Left lung (tissue), 10 donors: Measurements from ENCODE around the gene SLC24A4. TPM values are rescaled to one million over a fixed set of nuclear protein-coding genes. Genes with fewer than 3 reads are reported as not detected.

ENCODE experiments used
- ATAC-seq: fragments of 200-7000 bp; cut with Tn5 transposase; one replicate; pipeline ENCODE4 v1.9.1; 2020; ENCODE audit warnings: moderate library complexity
- DNase-seq, 4 donors: peaks; one replicate each; pipeline ENCODE4 v3.0.0-alpha.2; 2013 to 2020
- H3K27ac ChIP-seq, 2 donors: fragments of 200-600 bp; sonication (generic) in 1 of 2; one replicate each; pipeline versions ENCODE4 v1.5.0 to v1.8.0; 2020 to 2021
- H3K27me3 ChIP-seq, 2 donors: fragments of 200-600 bp; sonication (generic) in 1 of 2; one replicate each; pipeline versions ENCODE4 v1.5.0 to v1.8.0; 2020 to 2021
- H3K36me3 ChIP-seq, 2 donors: fragments of 200-600 bp; sonication (generic) in 1 of 2; one replicate each; pipeline versions ENCODE4 v1.5.0 to v1.8.0; 2020 to 2021
- H3K4me1 ChIP-seq, 2 donors: fragments of 200-600 bp; one replicate each; pipeline ENCODE4 v1.8.0; 2021
- H3K4me3 ChIP-seq, 2 donors: fragments of 200-600 bp; sonication (generic) in 1 of 2; one replicate each; pipeline versions ENCODE4 v1.5.0 to v1.8.0; 2020 to 2021; ENCODE audit warnings: mild to moderate bottlenecking in 1 of 2
- H3K9me3 ChIP-seq, 2 donors: fragments of 200-600 bp; sonication (generic) in 1 of 2; one replicate each; pipeline versions ENCODE4 v1.5.0 to v1.8.0; 2020 to 2021
- intact Hi-C, 2 donors: fragments of 100-400 bp; cut with DNase I; formaldehyde crosslinking; loops; one replicate each; pipeline versions ENCODE4 v1.11.2 to v1.14.2; 2022
- polyA plus RNA-seq, 6 donors: library from polyadenylated mRNA; unstranded; fragments of 120-200 nt; gene quantifications; one replicate each; pipeline ENCODE4 v1.2.1, GENCODE V29; 2013; ENCODE audit not compliant: insufficient read length in 6 of 6
- total RNA-seq, 2 donors: library from RNA; stranded (reverse); fragmentation: NEBNext Ultra II Directional; extraction: Animal tissue kit (Norgen Biotek cat#: 25700); gene quantifications; one replicate each; pipeline ENCODE4 v1.2.1, GENCODE V29; 2021
- TF ChIP-seq, protein P1 (sequence below), 2 donors: fragments of 200-600 bp; sonication (generic) in 1 of 2; IDR thresholded peaks; one replicate each; pipeline versions ENCODE4 v1.5.0 to v1.8.0; 2021; ENCODE audit warnings: antibody characterized with exemption in 2 of 2
- donor health status: DM: no; HTN: yes; CAD: no.
- donor health status: DM: no; HTN: no; CAD: no.

SLC24A4 gene
- total and polyA plus RNA-seq, 8 donors = 0.25 to 2.0 (median 0.47) TPM

DNA sequence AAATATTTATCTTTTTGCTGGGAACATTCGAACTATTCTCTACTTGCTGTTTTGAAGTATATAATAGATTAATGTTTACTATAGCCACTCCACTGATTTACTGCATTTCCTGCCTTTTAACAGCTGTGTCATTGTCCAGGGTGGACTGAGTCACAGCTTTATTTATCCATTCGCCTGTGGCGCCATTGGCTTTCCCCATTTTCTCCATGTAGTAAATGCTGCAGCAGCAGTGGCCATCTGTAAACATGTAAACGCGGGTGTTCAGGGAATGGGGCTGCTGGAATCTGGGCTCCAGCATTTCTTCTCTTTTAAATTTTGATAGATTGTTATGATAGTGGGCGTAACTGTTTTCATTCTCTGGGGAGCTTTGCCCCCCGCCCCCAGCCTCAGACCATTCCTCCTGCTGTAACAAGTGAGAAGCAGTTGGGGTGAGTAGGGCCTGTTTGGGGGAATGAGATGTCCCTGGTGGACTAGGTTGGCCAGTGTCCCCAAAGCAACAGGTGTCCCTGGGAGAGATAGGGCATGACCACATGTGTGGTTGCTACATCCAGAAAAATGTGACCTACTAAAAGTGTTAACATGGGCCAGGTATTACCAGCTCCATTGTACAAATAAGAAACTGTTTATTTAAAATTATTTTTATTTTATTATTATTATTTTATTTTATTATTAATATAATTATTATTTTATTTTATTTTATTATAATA lies 223.5 kb downstream of the SLC24A4 start:
- H3K27me3 ChIP-seq = no peaks in the 10 kb centered on the region
- TF ChIP-seq, protein P1, sequence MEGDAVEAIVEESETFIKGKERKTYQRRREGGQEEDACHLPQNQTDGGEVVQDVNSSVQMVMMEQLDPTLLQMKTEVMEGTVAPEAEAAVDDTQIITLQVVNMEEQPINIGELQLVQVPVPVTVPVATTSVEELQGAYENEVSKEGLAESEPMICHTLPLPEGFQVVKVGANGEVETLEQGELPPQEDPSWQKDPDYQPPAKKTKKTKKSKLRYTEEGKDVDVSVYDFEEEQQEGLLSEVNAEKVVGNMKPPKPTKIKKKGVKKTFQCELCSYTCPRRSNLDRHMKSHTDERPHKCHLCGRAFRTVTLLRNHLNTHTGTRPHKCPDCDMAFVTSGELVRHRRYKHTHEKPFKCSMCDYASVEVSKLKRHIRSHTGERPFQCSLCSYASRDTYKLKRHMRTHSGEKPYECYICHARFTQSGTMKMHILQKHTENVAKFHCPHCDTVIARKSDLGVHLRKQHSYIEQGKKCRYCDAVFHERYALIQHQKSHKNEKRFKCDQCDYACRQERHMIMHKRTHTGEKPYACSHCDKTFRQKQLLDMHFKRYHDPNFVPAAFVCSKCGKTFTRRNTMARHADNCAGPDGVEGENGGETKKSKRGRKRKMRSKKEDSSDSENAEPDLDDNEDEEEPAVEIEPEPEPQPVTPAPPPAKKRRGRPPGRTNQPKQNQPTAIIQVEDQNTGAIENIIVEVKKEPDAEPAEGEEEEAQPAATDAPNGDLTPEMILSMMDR (IDR thresholded peaks at IDR 0.05) = no peak
- ATAC-seq (no peak), DNase-seq (no peak)
- intact Hi-C loops = no loop called here
- H3K9me3 ChIP-seq = no peaks in the 10 kb centered on the region
- H3K4me1 ChIP-seq = peaks cover 3 to 40% of the 10 kb centered on the region in 2 donors
- H3K4me3 ChIP-seq = no peak overlapping the region
- peak overlapping the region in 1 of 2 donors; percentile 37 for H3K27ac ChIP-seq
- no peaks in the 10 kb centered on the region for H3K36me3 ChIP-seq

DNA sequence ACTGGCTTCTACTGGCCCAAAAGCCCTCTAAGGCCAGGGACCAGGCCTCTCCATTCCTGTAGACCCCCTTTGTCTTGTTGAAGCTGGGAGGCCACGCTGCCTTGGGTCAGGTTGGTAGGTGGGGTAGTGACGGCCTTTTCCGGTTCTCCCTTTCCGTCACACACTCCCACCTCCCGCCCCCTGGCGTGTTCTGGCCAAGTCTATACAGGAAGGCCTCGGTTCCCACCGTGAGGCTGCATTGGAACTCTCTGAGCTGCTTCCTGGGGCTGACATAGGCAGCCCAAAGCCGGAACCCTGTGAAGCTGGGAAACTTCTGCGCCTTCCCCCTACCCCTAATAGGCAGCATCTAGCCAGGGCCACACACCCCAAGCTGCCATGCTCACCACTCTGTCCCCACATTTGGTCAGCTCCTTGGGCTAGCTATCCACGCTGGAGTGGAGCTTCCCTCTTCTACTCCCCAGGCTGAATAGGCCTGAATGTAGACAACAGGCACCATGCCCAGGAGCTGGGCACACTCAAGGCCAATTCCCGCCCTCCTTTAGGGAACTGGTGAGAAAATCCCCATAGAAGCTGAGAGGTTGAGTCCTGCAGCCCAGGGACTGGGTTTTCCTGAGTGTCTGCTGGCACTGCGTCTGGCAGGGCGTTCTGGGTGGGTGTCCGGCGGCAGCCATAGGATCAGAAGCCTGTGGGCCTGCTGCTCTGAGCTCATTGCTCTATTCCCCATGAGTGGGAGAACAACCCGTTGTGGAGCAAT lies 226.3 kb downstream of the SLC24A4 start:
- Histone ChIP-seq H3K4me3 (no peak overlapping the region), H3K36me3 (no peaks in the 10 kb centered on the region), H3K9me3 (no peaks in the 10 kb centered on the region), H3K27me3 (no peaks in the 10 kb centered on the region), H3K27ac (peak overlapping the region; percentile 54 to 60), H3K4me1 (peaks cover 7 to 68% of the 10 kb centered on the region in 2 donors)
- intact Hi-C loops = no loop called here
- ATAC-seq = peak; percentile 33
- DNase-seq = no peak
- TF ChIP-seq, protein P1 (IDR thresholded peaks at IDR 0.05) = no peak

DNA sequence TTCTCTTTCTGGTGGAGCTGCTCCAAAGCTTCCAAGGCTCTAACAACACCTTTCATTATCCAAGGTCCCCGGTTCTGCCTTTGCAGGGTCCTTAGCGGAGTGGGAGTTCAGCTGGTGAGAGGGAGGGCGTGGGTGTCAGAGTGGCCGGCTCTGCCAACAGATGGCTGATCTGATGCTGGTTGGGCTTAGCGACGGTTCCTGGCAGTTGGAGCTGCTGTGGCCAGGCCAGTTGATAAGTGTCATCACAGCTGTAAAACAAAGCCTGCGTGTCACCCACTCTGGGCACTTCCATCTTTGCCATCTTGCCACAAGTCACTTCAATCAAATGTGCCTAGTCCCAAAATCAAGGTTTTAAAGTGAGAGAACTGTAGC lies 226.9 kb downstream of the SLC24A4 start:
- ATAC-seq (peak; percentile 54), DNase-seq (peak in 2 of 4 donors; percentile 28 to 48)
- Histone ChIP-seq H3K27ac (peak overlapping the region; percentile 54 to 60), H3K27me3 (no peaks in the 10 kb centered on the region), H3K36me3 (no peaks in the 10 kb centered on the region), H3K9me3 (no peaks in the 10 kb centered on the region), H3K4me3 (no peak overlapping the region), H3K4me1 (peaks cover 7 to 74% of the 10 kb centered on the region in 2 donors)
- TF ChIP-seq, protein P1 (IDR thresholded peaks at IDR 0.05) = no peak
- intact Hi-C loops = no loop called here

Other genes with a start within 250 kb of the SLC24A4 start
- gene ATXN3, start 216.6 kb upstream of the SLC24A4 start, total RNA-seq = 10 to 100 TPM; 28.5 to 35.4 TPM
- gene ATXN3, start 216.6 kb upstream of the SLC24A4 start, polyA plus RNA-seq = 10 to 100 TPM; 29.5 to 40.2 (median 35.7) TPM
- gene NDUFB1, start 201.5 kb upstream of the SLC24A4 start, total RNA-seq = 100 to 1,000 TPM; 103 to 117 TPM
- 100 to 1,000 TPM; 133 to 141 (median 136) TPM for gene NDUFB1, start 201.5 kb upstream of the SLC24A4 start, polyA plus RNA-seq
- 10 to 100 TPM; 51.8 to 64.6 TPM for gene CPSF2, start 201.2 kb upstream of the SLC24A4 start, total RNA-seq
- 10 to 100 TPM; 54.0 to 62.4 (median 57.7) TPM for gene CPSF2, start 201.2 kb upstream of the SLC24A4 start, polyA plus RNA-seq
- gene RIN3, start 190.6 kb downstream of the SLC24A4 start, total RNA-seq = 10 to 100 TPM; 25.7 to 54.8 TPM
- 10 to 100 TPM; 13.8 to 21.2 (median 16.6) TPM for gene RIN3, start 190.6 kb downstream of the SLC24A4 start, polyA plus RNA-seq